ENCODE data around the gene FAM170B.
A peak's percentile ranks its signal among the peaks of the same experiment; 100 is the strongest.

FAM170B gene

GRCh38 chr10:49166484-49167400, 32.9 kb upstream of the FAM170B start (continued):
- TF ChIP-seq ZNF518A (tag by site-specific recombination; conservative IDR thresholded peaks at IDR 0.05; ENCODE audit: low read depth) (no peak), ZNF488 (tag by site-specific recombination; IDR thresholded peaks at IDR 0.05) (no peak), ZNF202 (tag by site-specific recombination; IDR thresholded peaks at IDR 0.05; ENCODE audit: borderline replicate concordance) (no peak), ZNF324 (tag by site-specific recombination; IDR thresholded peaks at IDR 0.05) (no peak)

- no peak for TF ChIP-seq KLF7 (tag by site-specific recombination; IDR thresholded peaks at IDR 0.05; ENCODE audit: borderline replicate concordance)
- no peak for TF ChIP-seq ZNF335 (tag by site-specific recombination; conservative IDR thresholded peaks at IDR 0.05)
- TF ChIP-seq ZNF133 (tag by site-specific recombination; IDR thresholded peaks at IDR 0.05): no peak
- TF ChIP-seq HOXD13 (CRISPR knock-in tag; IDR thresholded peaks at IDR 0.05; ENCODE audit: borderline replicate concordance): no peak
- TF ChIP-seq INSM2 (tag by site-specific recombination; IDR thresholded peaks at IDR 0.05): no peak
- TF ChIP-seq ZNF280C (tag by site-specific recombination; IDR thresholded peaks at IDR 0.05): no peak
- TF ChIP-seq EGR2 (tag by site-specific recombination; IDR thresholded peaks at IDR 0.05; ENCODE audit: low read depth): peak; percentile 48
- TF ChIP-seq ZNF138 (tag by site-specific recombination; IDR thresholded peaks at IDR 0.05; ENCODE audit: borderline replicate concordance): no peak
- 0 out of 2 replicates have a peak, but pooled peaks have one; percentile 23 for TF ChIP-seq ZFHX2 (tag by site-specific recombination; conservative IDR thresholded peaks at IDR 0.05)
- no peak for TF ChIP-seq ZBTB20 (tag by site-specific recombination; IDR thresholded peaks at IDR 0.05)
- TF ChIP-seq ZNF221 (tag by site-specific recombination; IDR thresholded peaks at IDR 0.05; ENCODE audit: borderline replicate concordance): no peak
- no peak for TF ChIP-seq ZNF175 (tag by site-specific recombination; IDR thresholded peaks at IDR 0.05)
- H3K4me3 ChIP-seq (ENCODE audit: low read depth, low read length): no peak overlapping the region
- POLR2A ChIA-PET: no interaction called here
Observed at GRCh38 chr10:49165821-49166483, 32.1 kb upstream of the FAM170B start.

More at GRCh38 chr10:49165821-49166483, 32.1 kb upstream of the FAM170B start:
- CTCF ChIA-PET: no interaction called here
- H3K9me3 ChIP-seq (ENCODE audit: control insufficient read depth, insufficient read depth, low read depth, low read length): no peaks in the 10 kb centered on the region
- no peaks in the 10 kb centered on the region for H3K36me3 ChIP-seq (ENCODE audit: control insufficient read depth in 2 of 2, insufficient read depth in 1 of 2, low read length in 2 of 2)
- no peaks in the 10 kb centered on the region for H3K4me1 ChIP-seq (ENCODE audit: control insufficient read depth, insufficient read depth, low read length)
- H3K27ac ChIP-seq (ENCODE audit: extremely low read depth, low read depth, low read length): no peak overlapping the region
